ENCODE data around the gene MGAT4A. TPM values are rescaled to one million over a fixed set of nuclear protein-coding genes. Genes with fewer than 3 reads are reported as not detected.
"Not testable (repeated sequence)": the region's sequence is repeated elsewhere in the genome, so short reads cannot be mapped to it uniquely, and the experiment has no call there.

Gene MGAT4A
- total and polyA plus RNA-seq, 2 of the 13 experiments (the other 11 are each of a cell fraction or from before 2014, with no cell fraction given): 47.2 to 90.9 TPM

- TF ChIP-seq ZNF274 (CRISPR knock-in tag; IDR thresholded peaks at IDR 0.05) (no peak), ZSCAN12 (CRISPR knock-in tag; IDR thresholded peaks at IDR 0.05) (no peak), ZBTB7B (CRISPR knock-in tag; IDR thresholded peaks at IDR 0.05) (0 out of 2 replicates have a peak, but pooled peaks have one; percentile 33), ZNF343 (CRISPR knock-in tag; IDR thresholded peaks at IDR 0.05) (no peak), ZNF607 (CRISPR knock-in tag; IDR thresholded peaks at IDR 0.05; ENCODE audit: borderline replicate concordance) (no peak), ARID2 (CRISPR knock-in tag; IDR thresholded peaks at IDR 0.05; ENCODE audit: borderline replicate concordance) (no peak), ZNF598 (CRISPR knock-in tag; IDR thresholded peaks at IDR 0.05; ENCODE audit: borderline replicate concordance) (no peak), NCOA1 (CRISPR knock-in tag; IDR thresholded peaks at IDR 0.05) (no peak), RAD21 (CRISPR knock-in tag; IDR thresholded peaks at IDR 0.05) (peak; percentile 92)
Observed at GRCh38 chr2:98601532-98602132, 129.3 kb downstream of the MGAT4A start (continued).

GRCh38 chr2:98598781-98599428, 132.0 kb downstream of the MGAT4A start:
- DNase-seq (ENCODE audit: low spot score): no peak
- Histone ChIP-seq H3K27me3 (ENCODE audit: control insufficient read depth in 1 of 2, insufficient read depth in 2 of 2, low read length in 2 of 2) (no peaks in the 10 kb centered on the region), H3K36me3 (replicated peaks in 1 of 2; ENCODE audit: control insufficient read depth in 1 of 2, insufficient read depth in 2 of 2, low read length in 2 of 2) (peaks cover 12 to 50% of the 10 kb centered on the region in 2 experiments), H3K4me2 (ENCODE audit: low read depth, low read length) (no peak overlapping the region), H3K79me2 (ENCODE audit: insufficient read depth, low read length) (no peaks in the 10 kb centered on the region), H3K4me3 (replicated peaks in 1 of 3; ENCODE audit: insufficient read depth in 1 of 3, low read depth in 2 of 3, low read length in 3 of 3) (no peak overlapping the region), H3K9me3 (ENCODE audit: low read length) (no peaks in the 10 kb centered on the region), H2AFZ (ENCODE audit: low read length) (no peak overlapping the region), H4K20me1 (ENCODE audit: insufficient read depth, low read length) (no peaks in the 10 kb centered on the region), H3K27ac (ENCODE audit: extremely low read length, insufficient read depth, low read length) (no peak overlapping the region), H3K4me1 (ENCODE audit: insufficient read depth, low read length) (no peaks in the 10 kb centered on the region), H3K9ac (ENCODE audit: insufficient read depth, low read depth, low read length) (no peak overlapping the region)
- WGBS (ENCODE audit: low lambda C conversion rate): 98% methylated on average over 1 of the region's 1 CpG
- ChIA-PET CTCF (ENCODE audit: low intra/inter-chr PET ratio, low total read pairs) (no interaction called here), POLR2A (interaction anchor here (0.6 kb wide), 1 partner anchor 202 kb away, joined by 3 read pairs; no protein-coding TSS in a partner anchor)
- peak; percentile 15; the same call in 1 of the 2 replicates for TF ChIP-seq CEBPB (IDR thresholded peaks at IDR 0.05; ENCODE audit: borderline replicate concordance, low read depth, low read length)
- no peak for TF ChIP-seq ZNF235 (CRISPR knock-in tag; IDR thresholded peaks at IDR 0.05; ENCODE audit: borderline replicate concordance)
- no peak for TF ChIP-seq GATAD1 (CRISPR knock-in tag; IDR thresholded peaks at IDR 0.05)
- BruUV-seq (replicated peaks): no TSS peak
- no peak for ATAC-seq
- intact Hi-C loops (cut with micrococcal nuclease; ENCODE audit: unreplicated experiment): no loop called here
- FAIRE-seq: no peak
- in situ Hi-C loops (cut with HindIII; ENCODE audit: extremely low pct_ligation_motif_present, low pct_unique_long_range_greater_than_20kb): no loop called here

- POLR2A ChIA-PET; ATAC-seq; CTCF ChIA-PET (ENCODE audit: low intra/inter-chr PET ratio, low total read pairs); FAIRE-seq; H3K27ac ChIP-seq (ENCODE audit: extremely low read length, insufficient read depth, low read length); H3K4me2 ChIP-seq (ENCODE audit: low read depth, low read length); H3K9me3 ChIP-seq (ENCODE audit: low read length); H3K4me3 ChIP-seq (replicated peaks in 1 of 3; ENCODE audit: insufficient read depth in 1 of 3, low read depth in 2 of 3, low read length in 3 of 3); H4K20me1 ChIP-seq (ENCODE audit: insufficient read depth, low read length); H3K9ac ChIP-seq (ENCODE audit: insufficient read depth, low read depth, low read length); DNase-seq (ENCODE audit: low spot score); H3K4me1 ChIP-seq (ENCODE audit: insufficient read depth, low read length); intact Hi-C loops (cut with micrococcal nuclease; ENCODE audit: unreplicated experiment); H3K27me3 ChIP-seq (ENCODE audit: control insufficient read depth in 1 of 2, insufficient read depth in 2 of 2, low read length in 2 of 2); in situ Hi-C loops (cut with HindIII; ENCODE audit: extremely low pct_ligation_motif_present, low pct_unique_long_range_greater_than_20kb); H3K79me2 ChIP-seq (ENCODE audit: insufficient read depth, low read length); H2AFZ ChIP-seq (ENCODE audit: low read length): not testable (repeated sequence)
- TSS peak; percentile 9 for BruUV-seq (replicated peaks)
- peaks cover 6 to 27% of the 10 kb centered on the region in 2 experiments; a peak in 4 of 5 replicates for H3K36me3 ChIP-seq (replicated peaks in 1 of 2; ENCODE audit: control insufficient read depth in 1 of 2, insufficient read depth in 2 of 2, low read length in 2 of 2)
- 95% methylated on average over 4 of the region's 4 CpGs for WGBS (ENCODE audit: low lambda C conversion rate)
Observed at GRCh38 chr2:98594665-98595064, 136.3 kb downstream of the MGAT4A start.
